Astrocyte of the spinal cord (primary cell): ENCODE measurements around the gene CAMTA2.

Source experiments
- DNase-seq: peaks from one replicate; pipeline ENCODE4 v3.0.0; 2011; ENCODE audit warnings: low read depth, low spot score
- H3K4me3 ChIP-seq: 2 replicates; pipeline ENCODE4 v1.5.1; 2011; ENCODE audit warnings: low read depth, mild to moderate bottlenecking, low read length, moderate library complexity
- in situ Hi-C: cut with HindIII; loops from 2 replicates; pipeline ENCODE4 v1.10.0; 2017; ENCODE audit warnings: low sequenced_read_pairs
- TF ChIP-seq, protein P1 (sequence below): IDR thresholded peaks from 2 replicates; pipeline ENCODE4 v1.5.1; 2012; ENCODE audit warnings: low read depth, mild to moderate bottlenecking, low read length, inconsistent platforms

The CAMTA2 gene

DNA sequence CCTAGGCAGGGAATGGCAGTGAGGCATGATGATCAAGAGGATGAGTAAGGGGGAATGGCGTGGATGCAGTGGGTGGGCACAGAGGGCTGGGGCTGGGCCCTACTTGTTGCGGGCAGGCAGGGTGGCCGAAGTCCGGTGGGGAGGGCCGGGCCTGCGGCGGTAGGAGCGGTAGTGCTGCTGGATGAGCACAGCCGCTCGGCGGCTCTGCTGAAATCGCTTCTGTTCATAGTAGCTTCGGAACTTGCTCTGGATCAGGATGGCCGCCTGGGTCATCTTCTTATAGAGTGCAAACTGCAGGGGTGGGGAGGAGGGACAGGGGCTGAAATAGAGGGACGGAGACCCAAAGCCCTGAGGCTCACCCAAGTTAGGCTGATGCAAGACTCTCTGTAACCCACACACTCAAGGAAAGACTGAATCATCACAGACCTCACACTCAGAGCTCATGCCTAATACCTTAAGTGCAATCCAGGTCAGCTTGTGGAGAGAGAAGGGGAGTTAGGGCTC is 18.4 kb downstream of the CAMTA2 start:
- TF ChIP-seq, protein P1, sequence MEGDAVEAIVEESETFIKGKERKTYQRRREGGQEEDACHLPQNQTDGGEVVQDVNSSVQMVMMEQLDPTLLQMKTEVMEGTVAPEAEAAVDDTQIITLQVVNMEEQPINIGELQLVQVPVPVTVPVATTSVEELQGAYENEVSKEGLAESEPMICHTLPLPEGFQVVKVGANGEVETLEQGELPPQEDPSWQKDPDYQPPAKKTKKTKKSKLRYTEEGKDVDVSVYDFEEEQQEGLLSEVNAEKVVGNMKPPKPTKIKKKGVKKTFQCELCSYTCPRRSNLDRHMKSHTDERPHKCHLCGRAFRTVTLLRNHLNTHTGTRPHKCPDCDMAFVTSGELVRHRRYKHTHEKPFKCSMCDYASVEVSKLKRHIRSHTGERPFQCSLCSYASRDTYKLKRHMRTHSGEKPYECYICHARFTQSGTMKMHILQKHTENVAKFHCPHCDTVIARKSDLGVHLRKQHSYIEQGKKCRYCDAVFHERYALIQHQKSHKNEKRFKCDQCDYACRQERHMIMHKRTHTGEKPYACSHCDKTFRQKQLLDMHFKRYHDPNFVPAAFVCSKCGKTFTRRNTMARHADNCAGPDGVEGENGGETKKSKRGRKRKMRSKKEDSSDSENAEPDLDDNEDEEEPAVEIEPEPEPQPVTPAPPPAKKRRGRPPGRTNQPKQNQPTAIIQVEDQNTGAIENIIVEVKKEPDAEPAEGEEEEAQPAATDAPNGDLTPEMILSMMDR, result no peak
- peak; percentile 94 for DNase-seq

GRCh38 chr17:4968486-4969046 is 18.9 kb downstream of the CAMTA2 start:
- peak overlapping the region; percentile 65 for H3K4me3 ChIP-seq
- in situ Hi-C loops, result no loop called here
- TF ChIP-seq, protein P1, result no peak
- DNase-seq, result no peak

More for the DNA sequence above, 18.4 kb downstream of the CAMTA2 start:
- in situ Hi-C loops, result no loop called here
- H3K4me3 ChIP-seq, result peak overlapping the region; percentile 65

GRCh38 chr17:4967539-4968485 is 19.7 kb downstream of the CAMTA2 start, which contains the start of gene SPAG7:
Gene SPAG7, minus strand, starts transcription at chr17:4967817. Its CDS starts 13 bp downstream, at chr17:4967804.
- in situ Hi-C loops, result no loop called here
- H3K4me3 ChIP-seq, result peak within 1 kb of the TSS; percentile 65
- DNase-seq, result peak; percentile 99
- TF ChIP-seq, protein P1, result no peak

DNA sequence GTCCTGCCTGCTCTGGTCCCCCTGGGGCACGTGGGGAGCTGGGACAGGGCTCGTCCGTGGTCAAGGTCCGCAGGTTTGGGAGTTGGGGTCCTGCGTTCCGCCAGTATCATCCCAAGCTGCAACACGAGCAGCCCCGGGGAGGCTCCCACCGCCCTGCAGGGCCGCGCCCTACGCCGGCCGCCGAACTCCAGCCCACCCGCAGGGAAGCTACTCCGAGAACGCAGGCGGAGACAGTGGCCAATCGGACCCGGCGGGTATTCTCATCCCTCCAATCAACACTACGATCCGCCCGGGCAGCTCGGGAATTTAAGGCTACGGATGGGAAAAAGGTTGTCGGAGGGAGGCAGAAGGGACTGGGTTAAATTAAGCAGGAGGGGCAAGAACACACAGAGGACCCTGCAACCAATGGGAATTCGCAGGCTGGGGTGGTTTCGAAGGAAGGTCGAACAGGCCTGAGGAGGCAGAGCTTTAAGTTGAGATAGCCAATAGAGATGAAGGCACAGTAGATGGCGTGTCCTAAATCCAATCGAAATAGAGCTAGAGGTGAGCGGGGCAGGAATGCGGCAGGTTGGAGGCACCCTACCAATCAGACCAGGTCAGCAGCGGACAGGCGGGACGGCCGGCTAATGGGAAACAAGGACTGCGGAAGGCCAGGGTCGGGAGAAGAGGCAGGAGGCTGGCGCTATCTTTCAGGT is 20.5 kb downstream of the CAMTA2 start:
- peak; percentile 100 for DNase-seq
- H3K4me3 ChIP-seq, result peak overlapping the region; percentile 65
- in situ Hi-C loops, result no loop called here
- TF ChIP-seq, protein P1, result no peak

- TF ChIP-seq, protein P1, result no peak
- DNase-seq, result no peak
- H3K4me3 ChIP-seq, result no peak overlapping the region
- in situ Hi-C loops, result no loop called here
Observed at GRCh38 chr17:4965311-4965986, 22.0 kb downstream of the CAMTA2 start.
